ENCODE data around the gene VCX2. TPM values are rescaled to one million over a fixed set of nuclear protein-coding genes. Genes with fewer than 3 reads are reported as not detected.
"Not testable (repeated sequence)": the region's sequence is repeated elsewhere in the genome, so short reads cannot be mapped to it uniquely, and the experiment has no call there.

The VCX2 gene
- total RNA-seq, 1 donor from 2014 or later: not detected

DNA sequence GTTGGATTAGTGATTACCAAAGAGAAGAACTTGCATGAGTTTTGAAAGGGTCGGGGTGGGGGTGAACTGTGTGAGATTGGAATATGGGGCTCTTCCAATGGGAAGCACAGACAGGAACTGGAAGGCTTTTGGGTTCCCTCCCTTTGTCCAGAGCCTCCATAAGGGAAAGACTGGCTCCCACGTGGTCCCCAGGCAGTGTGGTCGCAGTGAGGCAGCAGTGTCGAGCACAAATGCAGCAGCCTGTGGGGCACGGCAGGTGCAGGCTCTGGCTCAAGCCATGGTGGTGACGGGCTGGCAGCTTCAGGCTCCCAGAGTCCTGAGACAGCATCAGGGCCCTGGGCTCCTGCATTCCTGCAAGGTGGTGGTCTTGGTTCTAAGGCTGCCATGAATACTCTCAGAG is 45.5 kb downstream of the VCX2 start:
- DNase-seq (ENCODE audit: extremely low read depth, low read depth, low spot score): no peak

DNA sequence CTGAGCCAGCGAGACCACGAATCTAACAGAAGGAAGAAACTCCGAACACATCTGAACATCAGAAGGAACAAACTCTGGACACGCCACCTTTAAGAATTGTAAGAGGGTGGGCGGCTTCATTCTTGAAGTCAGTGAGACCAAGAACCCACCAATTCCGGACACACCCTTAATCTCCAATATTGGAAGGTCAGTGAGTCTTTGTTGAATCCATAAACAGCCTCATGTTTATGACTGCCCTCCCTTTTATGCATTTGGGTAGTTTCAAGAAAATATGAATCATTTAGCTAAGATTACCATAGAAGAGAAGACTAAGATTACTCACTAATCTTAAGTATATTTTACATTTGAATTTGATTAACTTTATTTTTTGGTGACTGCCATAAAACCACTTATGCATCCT is 48.5 kb downstream of the VCX2 start:
- DNase-seq (ENCODE audit: extremely low read depth, low read depth, low spot score): no peak

DNA sequence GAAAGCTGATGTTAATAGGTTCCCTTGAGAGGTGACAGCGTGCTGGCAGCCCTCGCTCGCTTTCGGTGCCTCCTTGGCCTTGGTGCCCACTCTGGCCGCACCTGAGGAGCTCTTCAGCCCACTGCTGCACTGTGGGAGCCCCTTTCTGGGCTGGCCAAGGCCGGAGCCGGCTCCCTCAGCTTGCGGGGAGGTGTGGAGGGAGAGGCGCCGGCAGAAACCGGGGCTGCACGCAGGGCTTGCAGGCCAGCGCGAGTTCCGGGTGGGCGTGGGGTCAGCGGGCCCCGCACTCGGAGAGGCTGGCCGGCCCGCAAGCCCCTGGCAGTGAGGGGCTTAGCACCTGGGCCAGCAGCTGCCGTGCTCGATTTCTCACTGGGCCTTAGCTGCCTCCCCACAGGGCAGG is 49.7 kb downstream of the VCX2 start:
- DNase-seq (ENCODE audit: extremely low read depth, low read depth, low spot score): not testable (repeated sequence)

Other genes with a start within 250 kb of the VCX2 start
- 10.1 and 14.5 TPM in 2 replicates for gene PNPLA4, start 243.9 kb downstream of the VCX2 start, total RNA-seq

All from glomerular endothelial cell (primary cell).